ENCODE results near the gene ETFA.
"Not testable (repeated sequence)": the region's sequence is repeated elsewhere in the genome, so short reads cannot be mapped to it uniquely, and the experiment has no call there.

ETFA gene

DNA sequence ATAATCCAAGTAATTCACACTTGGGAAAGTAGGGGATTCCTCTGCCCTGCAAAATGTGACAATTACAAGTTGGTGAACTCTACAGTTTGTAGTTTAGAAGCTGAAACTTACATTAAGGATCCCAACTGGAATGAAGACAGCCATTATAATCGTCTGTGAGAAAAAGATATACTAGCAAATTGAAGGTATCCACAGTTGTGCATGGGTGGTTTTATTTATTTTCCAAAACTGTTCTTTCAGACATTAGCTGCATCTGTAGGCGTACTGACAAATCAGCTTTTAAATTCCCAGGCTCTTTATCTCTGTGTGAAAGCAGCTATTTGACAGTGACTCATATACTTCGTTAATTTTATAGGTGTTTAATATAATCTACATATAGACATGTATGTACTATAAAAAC, 12.8 kb upstream of the ETFA start:
- DNase-seq (ENCODE audit: low spot score) = no peak

DNA sequence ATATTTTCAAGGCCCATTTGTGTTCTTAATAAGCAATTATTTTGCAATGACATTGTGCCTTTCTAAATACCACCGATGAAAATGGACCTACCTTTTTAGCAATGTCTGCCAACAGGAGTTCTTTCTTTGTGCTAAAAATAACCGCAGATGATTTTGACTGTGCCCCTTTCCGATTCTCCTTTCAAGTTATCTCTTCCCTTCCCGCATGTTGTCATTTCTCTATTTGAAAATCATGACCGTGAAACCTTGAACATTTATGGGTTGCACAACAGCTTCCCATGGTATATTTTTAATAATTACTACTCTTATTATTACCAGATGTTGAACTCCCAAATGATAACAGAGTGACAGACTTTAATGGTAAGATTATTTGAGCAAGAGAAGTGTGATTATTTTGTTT, 10.3 kb upstream of the ETFA start:
- no peak for DNase-seq (ENCODE audit: low spot score)

DNA sequence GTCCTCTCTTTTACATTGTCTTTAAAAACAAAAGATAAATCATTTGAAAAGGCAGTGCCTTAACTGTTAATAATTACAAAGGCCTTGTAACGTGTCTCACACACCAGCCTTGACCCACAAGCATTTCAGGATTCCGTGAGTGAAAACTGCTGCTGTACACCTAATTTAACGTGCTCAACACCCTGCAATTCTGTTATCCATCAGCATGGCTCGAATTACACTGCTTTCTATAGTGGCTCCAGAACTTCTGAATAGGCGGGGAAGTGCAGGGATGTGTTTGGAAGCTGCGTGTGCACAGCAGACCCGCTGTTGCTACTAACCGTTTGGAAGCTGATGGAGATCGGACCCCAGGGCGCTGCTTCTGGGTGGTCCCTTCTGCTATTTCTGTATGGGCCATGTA, 9.9 kb upstream of the ETFA start:
- no peak for DNase-seq (ENCODE audit: low spot score)

DNA sequence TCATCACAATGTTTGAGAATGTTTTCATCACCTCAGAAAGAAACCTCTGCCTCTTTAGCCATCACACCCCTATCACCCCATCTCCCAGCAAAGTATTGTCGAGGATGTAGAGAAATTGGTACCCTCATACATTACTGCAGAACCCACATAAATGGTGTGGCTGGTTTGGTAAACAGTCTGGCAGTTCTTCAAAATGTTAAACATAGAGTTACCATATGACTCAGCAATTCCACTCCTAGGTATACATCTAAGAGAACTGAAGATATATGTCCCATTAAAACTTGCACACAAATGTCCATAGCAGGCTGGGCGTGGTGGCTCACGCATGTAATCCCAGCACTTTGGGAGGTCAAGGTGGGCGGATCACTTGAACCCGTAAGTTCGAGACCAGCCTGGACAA, 8.7 kb upstream of the ETFA start:
- DNase-seq (ENCODE audit: low spot score) = no peak

DNA sequence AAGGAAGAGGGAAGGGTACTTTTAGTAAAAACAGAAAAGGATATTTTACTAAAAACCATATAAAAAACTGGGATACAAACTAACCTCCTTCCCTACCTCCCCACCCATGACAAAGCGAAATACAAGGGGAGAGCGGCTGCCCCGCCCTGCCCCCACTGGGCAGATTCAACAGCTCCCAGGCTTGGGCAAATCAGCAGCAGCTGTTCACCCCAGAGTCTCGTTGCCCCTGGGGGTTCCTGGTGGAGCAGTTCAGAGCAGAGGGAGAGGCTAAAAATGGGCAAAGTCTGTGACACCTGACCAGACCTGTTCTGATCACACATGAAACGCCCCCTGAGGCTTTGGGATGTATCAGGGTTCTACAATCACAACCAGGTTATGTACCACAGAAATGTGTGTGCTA, 2.5 kb upstream of the ETFA start:
- DNase-seq (ENCODE audit: low spot score) = no peak

DNA sequence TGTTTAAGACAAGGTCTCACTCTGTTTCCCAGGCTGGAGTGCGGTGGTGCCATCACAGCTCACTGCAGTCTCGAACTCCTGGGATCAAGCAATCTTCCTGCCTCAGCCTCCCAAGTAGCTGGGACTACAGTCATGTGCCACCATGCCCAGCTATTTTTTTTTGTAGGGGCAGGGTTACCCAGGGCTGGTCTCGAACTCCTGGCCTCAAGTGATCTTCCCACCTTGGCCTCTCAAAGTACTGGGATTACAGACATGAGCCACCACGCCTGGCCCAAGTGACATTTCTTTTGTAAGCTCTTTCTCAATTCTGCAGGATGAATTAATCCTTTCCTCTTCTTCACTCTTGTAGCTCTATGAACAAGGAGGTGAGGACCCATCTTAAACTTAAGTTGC, 1.9 kb upstream of the ETFA start:
- DNase-seq (ENCODE audit: low spot score) = not testable (repeated sequence)

DNA sequence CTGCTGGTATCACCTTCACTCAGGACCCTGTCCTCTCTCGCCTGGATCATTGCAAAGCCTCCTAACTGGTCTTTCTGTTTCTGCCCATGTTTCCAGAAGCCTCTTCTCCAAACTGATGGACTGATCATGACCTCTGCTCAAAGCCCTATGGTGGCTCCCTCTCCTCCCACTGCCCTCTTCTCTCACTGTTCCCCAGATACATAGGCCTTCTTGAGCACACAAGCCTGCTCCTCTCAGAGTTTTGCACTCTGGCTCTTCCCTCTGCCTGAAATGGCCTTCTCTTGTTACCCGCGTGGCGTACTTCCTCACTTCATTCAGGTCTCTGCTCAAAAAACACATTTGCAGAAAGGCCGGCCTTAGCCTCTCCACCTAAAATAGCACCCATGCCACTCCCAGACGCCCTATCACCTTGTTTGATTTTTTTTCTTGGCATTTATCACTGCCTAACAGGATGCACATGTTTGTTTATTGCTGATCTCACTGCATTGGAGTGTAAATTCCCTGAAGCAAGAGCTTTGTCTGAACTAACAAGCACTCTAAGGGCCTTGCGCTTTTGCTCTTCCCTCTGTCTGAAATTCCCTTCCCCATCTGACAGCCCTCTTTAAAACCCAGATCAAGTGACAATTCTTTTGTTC, 1.4 kb upstream of the ETFA start:
- no peak for DNase-seq (ENCODE audit: low spot score)

DNA sequence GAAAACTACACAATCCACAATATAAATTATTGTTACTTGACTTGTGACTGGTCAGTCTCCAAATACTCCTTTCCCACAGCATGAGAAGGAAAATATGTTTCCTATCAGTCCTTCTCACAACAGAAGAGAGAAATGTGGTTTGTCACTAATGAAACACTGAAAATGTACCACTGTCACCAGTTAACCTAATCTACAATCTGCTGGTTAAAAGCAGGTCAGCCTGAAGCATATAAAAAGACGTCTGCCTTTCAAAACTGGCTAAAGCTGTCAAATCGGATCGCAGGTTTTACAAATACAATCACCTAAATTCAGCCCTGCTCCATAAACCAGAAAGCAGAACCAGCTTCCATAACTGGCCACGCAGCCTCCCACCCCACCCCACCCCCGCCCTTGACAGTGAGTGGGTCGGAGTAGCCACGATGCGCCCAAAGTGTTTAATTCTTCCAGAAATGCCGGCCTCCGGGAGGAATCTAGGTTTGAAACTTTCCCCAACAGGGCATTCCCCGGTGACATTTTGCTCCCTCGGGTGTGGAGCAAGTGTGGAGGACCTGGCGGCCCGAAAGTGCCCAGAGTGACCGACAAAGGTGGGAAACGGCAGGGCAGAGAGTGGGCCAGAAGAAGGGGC, 682 bp downstream of the ETFA start:
- peak; percentile 28 for DNase-seq (ENCODE audit: low spot score)

DNA sequence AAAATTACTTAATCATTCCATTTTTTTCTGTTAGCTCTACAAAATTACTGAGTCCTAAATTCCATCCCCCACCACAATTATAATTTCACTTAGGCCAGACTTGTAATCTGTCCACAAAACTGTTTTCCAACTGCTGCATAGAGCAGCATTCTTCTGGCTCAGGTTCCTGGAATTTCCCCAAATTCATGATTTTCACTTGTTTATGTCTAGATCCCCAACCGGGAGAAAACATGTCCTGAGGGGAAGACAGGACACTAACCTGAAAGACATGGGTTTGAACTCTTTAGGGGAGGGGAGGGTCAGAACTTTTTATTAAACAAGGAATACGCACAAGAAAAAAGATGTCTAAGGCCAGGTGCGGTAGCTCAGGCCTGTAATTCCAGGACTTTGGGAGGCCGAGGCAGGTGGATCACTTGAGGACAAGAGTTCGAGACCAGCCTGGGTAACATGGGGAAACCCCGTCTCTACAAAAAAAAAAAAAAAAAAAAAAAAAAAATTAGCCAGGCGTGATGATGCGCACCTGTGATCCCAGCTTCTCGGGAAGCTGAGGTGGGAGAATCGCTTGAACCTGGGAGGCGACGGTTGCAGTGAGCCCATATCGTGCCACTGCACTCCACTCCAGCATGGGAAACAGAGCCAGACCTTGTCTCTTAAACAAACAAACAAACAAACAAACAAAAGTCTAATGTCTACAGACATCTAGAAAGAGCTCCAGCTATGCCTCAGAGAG, 1.5 kb downstream of the ETFA start:
- DNase-seq (ENCODE audit: low spot score) = no peak

DNA sequence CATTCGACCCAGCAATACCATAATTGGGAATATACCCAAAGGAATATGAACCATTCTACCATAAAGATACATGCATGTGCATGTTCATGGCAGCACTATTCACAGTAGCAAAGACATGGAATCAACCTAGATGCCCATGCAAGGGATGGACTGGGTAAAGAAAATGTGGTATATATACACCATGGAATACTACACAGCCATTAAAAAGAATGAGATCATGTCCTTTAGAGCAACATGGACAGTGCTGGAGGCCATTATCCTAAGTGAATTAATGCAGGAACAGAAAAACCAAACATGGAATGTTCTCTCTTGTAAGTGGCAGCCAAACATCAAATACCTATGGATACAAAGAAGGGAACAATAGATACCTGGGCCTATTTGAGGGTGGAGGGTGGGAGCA, 7.4 kb downstream of the ETFA start:
- no peak for DNase-seq (ENCODE audit: low spot score)

DNA sequence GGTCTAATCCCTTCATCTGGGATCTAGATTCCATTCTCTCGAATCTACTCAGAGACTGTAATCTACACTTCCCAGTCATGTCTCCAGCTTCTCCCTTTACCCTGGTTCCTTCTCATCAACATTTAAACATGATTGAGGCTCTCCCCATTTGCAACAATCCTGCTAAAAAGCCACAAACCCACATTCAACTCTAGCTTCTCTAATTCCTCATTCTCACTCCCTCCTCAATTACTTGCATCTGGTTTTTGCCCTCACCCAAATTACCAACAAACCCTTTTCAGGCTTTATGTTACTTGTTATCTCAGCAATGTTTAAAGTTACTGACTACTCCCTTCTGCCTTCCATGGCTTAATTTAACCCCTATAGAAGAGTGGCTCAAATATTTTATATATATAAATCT, 11.5 kb downstream of the ETFA start:
- DNase-seq (ENCODE audit: low spot score) = no peak

DNA sequence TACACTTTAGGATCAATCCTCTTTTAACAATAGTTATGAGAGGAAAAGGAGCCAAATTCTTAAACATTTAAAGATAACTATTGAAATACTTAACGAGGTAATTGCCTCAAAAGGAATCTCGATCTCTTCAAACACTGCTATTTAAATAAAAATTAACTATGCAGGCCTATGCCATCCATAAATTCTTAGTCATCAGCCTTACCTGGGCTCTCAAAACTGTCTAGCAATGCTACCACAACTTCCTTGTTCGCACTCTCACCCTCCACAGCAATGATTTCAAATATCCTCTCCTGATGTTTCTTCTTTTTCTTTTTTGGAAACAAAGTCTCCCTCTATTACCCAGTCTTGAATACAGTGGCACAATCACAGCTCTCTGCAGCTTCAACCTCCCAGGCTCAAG, 12.3 kb downstream of the ETFA start:
- DNase-seq (ENCODE audit: low spot score) = no peak

DNA sequence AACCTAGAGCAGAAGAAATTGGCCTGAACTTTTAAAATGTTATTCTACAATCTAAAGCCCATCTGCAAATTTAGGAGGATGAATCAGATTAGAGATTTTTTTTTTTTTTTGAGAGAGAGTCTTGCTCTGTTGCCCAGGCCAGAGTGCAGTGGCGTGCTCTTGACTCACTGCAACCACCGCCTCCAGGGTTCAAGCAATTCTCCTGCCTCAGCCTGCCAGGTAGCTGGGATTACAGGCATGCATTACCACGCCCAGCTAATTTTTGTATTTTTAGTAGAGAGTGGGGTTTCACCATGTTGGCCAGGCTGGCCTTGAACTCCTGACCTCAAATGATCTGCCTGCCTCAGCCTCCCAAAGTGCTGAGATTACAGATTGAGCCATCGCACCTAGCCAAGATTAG, 13.3 kb downstream of the ETFA start:
- DNase-seq (ENCODE audit: low spot score) = not testable (repeated sequence)

DNA sequence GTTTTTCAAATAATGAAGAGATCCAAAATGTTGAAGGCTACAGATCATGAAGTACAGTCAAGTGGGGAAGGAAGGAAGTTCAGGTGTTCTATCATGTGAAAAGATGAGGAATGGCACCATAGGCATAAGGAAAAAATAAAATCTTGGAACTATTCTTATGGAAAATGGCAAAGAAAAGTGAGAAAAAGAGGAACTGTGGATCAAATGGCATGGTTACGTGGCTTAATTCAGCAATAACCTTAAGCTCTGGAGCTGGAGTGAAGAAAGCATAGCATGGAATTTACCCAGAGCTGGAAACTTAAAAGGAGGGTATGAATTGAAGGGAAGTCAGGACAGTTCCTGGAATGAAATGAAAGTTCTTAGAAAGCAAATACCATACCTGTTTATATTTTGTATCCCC, 14.4 kb downstream of the ETFA start:
- no peak for DNase-seq (ENCODE audit: low spot score)

DNA sequence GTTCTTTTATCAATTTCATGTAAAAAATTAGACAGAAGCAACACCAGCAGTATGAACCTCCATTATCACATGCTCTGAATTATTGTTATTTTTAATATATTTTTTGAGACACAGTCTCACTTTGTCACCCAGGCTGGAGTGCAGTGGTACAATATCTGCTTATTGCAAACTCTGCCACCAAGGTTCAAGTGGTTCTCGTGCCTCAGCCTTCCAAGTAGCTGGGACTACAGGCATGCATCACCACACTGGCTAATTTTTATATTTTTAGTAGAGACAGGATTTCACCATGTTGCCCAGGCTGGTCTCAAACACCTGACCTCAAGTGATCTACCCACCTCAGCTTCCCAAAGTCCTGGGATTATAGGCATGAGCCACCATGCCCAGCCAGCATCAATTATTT, 16.8 kb downstream of the ETFA start:
- not testable (repeated sequence) for DNase-seq (ENCODE audit: low spot score)

DNA sequence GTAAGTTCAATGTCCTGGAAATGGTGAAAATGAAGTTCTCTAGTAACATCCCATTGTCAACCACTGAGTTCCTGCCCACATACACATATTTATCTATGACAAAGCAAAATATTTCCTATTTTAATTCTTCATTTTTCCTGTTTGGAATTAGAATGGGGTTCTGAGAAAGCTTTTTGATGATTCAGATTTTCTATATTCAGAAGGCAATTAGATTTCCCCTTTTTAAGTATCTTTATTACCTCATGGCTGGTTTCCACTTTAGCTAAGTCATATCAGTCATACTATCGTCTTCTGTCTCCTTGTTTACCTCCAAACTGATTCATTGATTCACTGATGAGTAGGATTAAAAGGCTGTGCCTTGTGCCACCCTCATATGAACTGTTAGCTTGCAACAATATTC, 17.9 kb downstream of the ETFA start:
- no peak for DNase-seq (ENCODE audit: low spot score)

DNA sequence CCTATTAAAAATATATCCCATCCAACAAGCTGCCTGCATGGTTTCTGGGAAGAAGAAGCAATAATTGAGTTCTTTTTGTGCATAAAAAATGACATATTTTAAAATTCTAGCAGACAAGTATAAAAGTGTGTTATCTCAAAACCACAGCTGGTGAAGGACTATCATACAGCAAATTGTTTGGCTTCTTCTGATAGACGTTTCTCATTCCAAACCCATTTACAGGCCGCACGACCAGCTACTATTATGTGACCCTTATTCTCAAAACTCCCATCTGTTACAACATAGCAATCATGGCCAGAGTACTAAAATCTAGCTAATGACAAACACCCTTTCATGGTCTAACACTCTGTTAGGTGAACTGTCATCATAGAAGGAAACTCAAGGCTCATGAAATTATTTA, 21.7 kb downstream of the ETFA start:
- DNase-seq (ENCODE audit: low spot score) = no peak

DNA sequence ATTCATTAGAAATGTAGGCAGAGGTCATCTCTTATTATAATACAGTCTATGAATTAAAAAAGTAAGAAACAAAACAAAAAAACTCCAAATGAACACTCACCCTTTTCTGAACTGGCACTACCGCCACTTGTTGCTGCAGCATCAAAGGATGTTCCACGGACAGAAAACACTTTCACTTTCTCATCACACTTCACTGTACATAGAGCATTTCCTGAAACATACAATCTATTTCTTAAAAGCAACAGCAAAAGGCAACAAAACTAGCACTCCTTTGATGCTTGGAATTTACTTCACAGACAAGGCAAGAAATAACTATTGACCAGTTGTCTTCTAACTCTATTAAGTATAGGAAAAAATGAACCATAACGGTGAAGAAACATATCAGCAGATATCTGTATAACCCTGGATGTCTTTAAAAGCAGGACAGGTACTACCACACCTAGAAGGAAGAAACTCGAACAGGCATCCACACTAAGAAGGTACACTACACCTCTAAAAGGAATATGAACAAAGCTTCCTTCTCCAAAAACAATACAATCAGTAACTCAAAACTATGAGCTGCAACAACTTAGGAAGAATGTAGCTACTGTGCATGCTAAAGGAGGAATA, 24.9 kb downstream of the ETFA start:
- no peak for DNase-seq (ENCODE audit: low spot score)

DNA sequence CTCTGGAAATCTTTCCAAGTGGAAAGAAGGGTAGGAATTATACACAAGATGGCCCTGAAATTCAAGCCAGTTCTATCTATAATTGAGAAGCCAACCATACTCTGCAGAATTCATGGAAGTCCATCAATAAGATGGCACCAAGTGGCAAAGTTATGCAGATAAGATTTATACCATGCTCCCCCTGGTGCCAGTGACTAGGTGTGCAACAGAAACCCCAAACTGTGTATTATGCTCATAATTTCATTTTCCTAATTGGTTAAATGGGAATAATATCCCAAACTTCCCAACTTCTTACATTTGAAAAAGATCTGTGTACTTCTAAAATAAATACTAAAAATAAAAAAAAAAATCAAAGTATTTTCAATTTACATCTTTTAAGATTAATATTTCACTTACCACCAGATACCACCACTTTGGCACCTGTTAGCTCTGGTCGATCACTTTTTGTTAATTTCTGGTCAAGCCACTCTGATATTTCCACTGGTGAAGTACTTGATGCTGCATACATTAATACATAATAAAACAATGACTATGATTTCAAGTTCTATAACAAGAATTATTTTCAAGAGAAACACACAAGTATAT, 25.9 kb downstream of the ETFA start:
- DNase-seq (ENCODE audit: low spot score) = no peak

DNA sequence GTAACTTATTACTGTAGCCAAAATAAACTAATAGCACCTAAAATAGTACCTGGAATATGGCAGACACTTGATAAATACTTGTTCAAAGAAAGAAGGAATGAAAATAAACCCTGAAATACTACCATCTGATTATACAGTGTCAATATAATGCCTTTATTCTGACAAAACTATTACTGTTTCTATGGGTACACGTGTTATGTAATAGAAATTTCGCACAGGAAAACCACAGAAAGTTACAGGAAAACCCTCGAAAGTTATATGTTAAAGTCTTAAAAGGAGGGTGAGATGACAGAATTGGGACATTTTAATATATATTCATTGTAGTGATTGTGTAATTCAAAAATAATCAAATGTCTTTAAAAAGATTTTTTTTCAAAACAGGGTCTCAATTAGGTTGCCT, 28.8 kb downstream of the ETFA start:
- no peak for DNase-seq (ENCODE audit: low spot score)

DNA sequence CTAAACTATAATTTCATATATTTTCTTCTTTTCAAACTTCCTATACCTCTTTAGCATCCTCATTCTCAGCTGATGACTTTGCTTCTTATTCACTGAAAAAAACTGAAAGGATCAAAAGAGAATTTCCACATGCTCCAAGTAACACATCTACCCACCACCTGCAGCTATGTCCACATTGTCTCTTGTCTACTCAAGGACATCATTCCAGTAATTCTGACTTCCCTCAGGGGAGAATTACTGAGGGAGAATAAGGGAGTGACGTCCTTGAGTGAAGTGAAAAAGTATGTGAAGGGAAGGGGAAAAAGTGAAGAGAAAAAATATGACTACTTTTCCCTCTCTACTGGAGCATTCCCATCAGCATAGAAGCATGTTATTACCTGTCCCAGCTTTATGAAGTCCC, 32.6 kb downstream of the ETFA start:
- no peak for DNase-seq (ENCODE audit: low spot score)

DNA sequence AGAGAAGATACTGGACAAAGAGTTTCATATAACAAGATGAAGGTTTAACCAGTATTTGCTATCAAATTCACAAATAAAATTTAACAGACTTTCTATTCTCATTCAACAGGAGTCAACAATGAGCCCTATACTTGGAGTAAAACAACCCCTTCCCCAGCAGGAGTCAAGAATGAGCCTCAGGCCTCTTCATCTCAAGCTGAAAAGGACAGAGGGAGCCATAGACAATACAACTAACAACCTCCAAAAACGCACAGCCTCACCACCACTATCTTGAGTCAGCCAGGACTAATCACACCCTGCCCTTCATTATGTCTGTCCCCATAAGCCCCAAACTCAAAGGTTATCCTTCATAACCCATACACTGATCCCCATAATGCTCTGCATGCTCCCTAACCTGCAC, 36.4 kb downstream of the ETFA start:
- DNase-seq (ENCODE audit: low spot score) = no peak

DNA sequence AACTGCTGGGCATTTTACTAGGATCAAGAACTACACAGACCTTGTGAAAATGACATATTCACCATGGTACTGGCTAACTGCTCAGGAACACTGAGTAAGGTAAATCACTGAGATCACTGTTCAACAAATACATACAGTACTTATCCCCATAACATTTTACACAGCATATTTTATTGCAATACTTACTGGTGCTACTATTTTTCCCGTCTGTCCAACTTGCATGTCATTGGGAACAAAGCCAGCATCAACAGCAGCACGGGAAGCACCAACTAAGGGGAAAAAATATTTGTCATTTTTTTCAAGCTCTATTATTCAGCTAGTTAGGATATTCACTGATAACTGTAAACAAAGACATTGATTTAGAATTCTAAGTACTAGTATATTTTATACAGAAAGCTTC, 37.0 kb downstream of the ETFA start:
- DNase-seq (ENCODE audit: low spot score) = peak; percentile 7
